Nephron (organoid): Measurements from ENCODE around the gene ARTN.

Experiments used
- H3K27ac Mint-ChIP-seq, 3 experiments: 2 replicates each; pipeline ENCODE4 v1.8.0; 2020; ENCODE audit warnings: mixed read lengths in 3 of 3, mild to moderate bottlenecking in 2 of 3, moderate library complexity in 1 of 3
- H3K27me3 Mint-ChIP-seq: 2 replicates; pipeline ENCODE4 v1.8.0; 2021; ENCODE audit warnings: low read depth, mild to moderate bottlenecking, moderate library complexity, mixed read lengths
- H3K36me3 Mint-ChIP-seq: 2 replicates; pipeline ENCODE4 v1.8.0; 2020; ENCODE audit warnings: low read depth, mixed read lengths
- H3K4me1 Mint-ChIP-seq: 2 replicates; pipeline ENCODE4 v1.8.0; 2020; ENCODE audit warnings: mixed read lengths
- H3K4me3 Mint-ChIP-seq, 3 experiments: 2 replicates each; pipeline ENCODE4 v1.8.0; 2020; ENCODE audit warnings: mild to moderate bottlenecking in 3 of 3, mixed read lengths in 3 of 3, moderate library complexity in 2 of 3
- H3K9me3 Mint-ChIP-seq: 2 replicates; pipeline ENCODE4 v1.8.0; 2020; ENCODE audit warnings: mixed read lengths
- CTCF ChIP-seq, 3 experiments: fragments of 200-600 bp; sonication (generic); IDR thresholded peaks; one replicate each; pipeline ENCODE4 v1.5.0; 2021; ENCODE audit warnings: antibody characterized with exemption in 3 of 3; ENCODE audit not compliant: unreplicated experiment in 3 of 3

ARTN gene

GRCh38 chr1:43982808-43983207 is 49.2 kb downstream of the ARTN start:
- peaks cover 40% of the 10 kb centered on the region for H3K36me3 Mint-ChIP-seq
- no peak for TF ChIP-seq CTCF (IDR thresholded peaks at IDR 0.05; ENCODE audit: unreplicated experiment in 3 of 3)
- no peaks in the 10 kb centered on the region for H3K9me3 Mint-ChIP-seq
- H3K27ac Mint-ChIP-seq = peak overlapping the region in 2 of 3 experiments; percentile 9 to 79
- peak overlapping the region in 2 of 3 experiments; percentile 17 to 58 for H3K4me3 Mint-ChIP-seq
- H3K27me3 Mint-ChIP-seq = no peaks in the 10 kb centered on the region
- H3K4me1 Mint-ChIP-seq = peaks cover 38% of the 10 kb centered on the region

GRCh38 chr1:43983253-43983899 is 49.8 kb downstream of the ARTN start:
- Mint-ChIP-seq H3K9me3 (no peaks in the 10 kb centered on the region), H3K4me3 (peak overlapping the region; percentile 29 to 58 (median 37)), H3K4me1 (peaks cover 33% of the 10 kb centered on the region), H3K27me3 (no peaks in the 10 kb centered on the region), H3K27ac (peak overlapping the region in 2 of 3 experiments; percentile 9 to 79), H3K36me3 (peaks cover 36% of the 10 kb centered on the region)
- no peak for TF ChIP-seq CTCF (IDR thresholded peaks at IDR 0.05; ENCODE audit: unreplicated experiment in 3 of 3)

GRCh38 chr1:43984855-43985254 is 51.3 kb downstream of the ARTN start:
- no peak for TF ChIP-seq CTCF (IDR thresholded peaks at IDR 0.05; ENCODE audit: unreplicated experiment in 3 of 3)
- no peak overlapping the region for H3K27ac Mint-ChIP-seq
- H3K9me3 Mint-ChIP-seq = no peaks in the 10 kb centered on the region
- H3K4me1 Mint-ChIP-seq = peaks cover 28% of the 10 kb centered on the region
- H3K27me3 Mint-ChIP-seq = no peaks in the 10 kb centered on the region
- peaks cover 34% of the 10 kb centered on the region for H3K36me3 Mint-ChIP-seq
- no peak overlapping the region for H3K4me3 Mint-ChIP-seq

- no peaks in the 10 kb centered on the region for H3K27me3 Mint-ChIP-seq
- no peak for TF ChIP-seq CTCF (IDR thresholded peaks at IDR 0.05; ENCODE audit: unreplicated experiment in 3 of 3)
- H3K4me3 Mint-ChIP-seq = no peak overlapping the region
- peaks cover 30% of the 10 kb centered on the region for H3K36me3 Mint-ChIP-seq
- peak overlapping the region in 1 of 3 experiments; percentile 98 for H3K27ac Mint-ChIP-seq
- H3K4me1 Mint-ChIP-seq = peaks cover 22% of the 10 kb centered on the region
- no peaks in the 10 kb centered on the region for H3K9me3 Mint-ChIP-seq
Observed at GRCh38 chr1:43985984-43986595, 52.5 kb downstream of the ARTN start.

GRCh38 chr1:43986712-43987111 is 53.1 kb downstream of the ARTN start:
- peaks cover 30% of the 10 kb centered on the region for H3K36me3 Mint-ChIP-seq
- peaks cover 22% of the 10 kb centered on the region for H3K4me1 Mint-ChIP-seq
- H3K27ac Mint-ChIP-seq = peak overlapping the region in 1 of 3 experiments; percentile 98
- no peaks in the 10 kb centered on the region for H3K27me3 Mint-ChIP-seq
- H3K9me3 Mint-ChIP-seq = no peaks in the 10 kb centered on the region
- TF ChIP-seq CTCF (IDR thresholded peaks at IDR 0.05; ENCODE audit: unreplicated experiment in 3 of 3) = no peak
- no peak overlapping the region for H3K4me3 Mint-ChIP-seq
